ENCODE results near the gene SPTBN4. TPM values are rescaled to one million over a fixed set of nuclear protein-coding genes. Genes with fewer than 3 reads are reported as not detected.

Gene SPTBN4
- total RNA-seq, 2 donors from 2014 or later, result 0.79 to 2.0 TPM

GRCh38 chr19:40592170-40592569 lies 125.4 kb downstream of the SPTBN4 start:
- Histone ChIP-seq H3K9me3 (ENCODE audit: control insufficient read depth, low read length) (no peaks in the 10 kb centered on the region), H3K4me1 (ENCODE audit: control insufficient read depth, insufficient read depth, low read length) (no peaks in the 10 kb centered on the region), H3K9ac (ENCODE audit: extremely low read depth, low read length, poor library complexity, severe bottlenecking) (no peak overlapping the region), H3K27ac (ENCODE audit: low read depth, low read length) (no peak overlapping the region), H3K36me3 (ENCODE audit: control insufficient read depth, insufficient read depth, low read length) (peaks cover 7% of the 10 kb centered on the region), H3K4me3 (ENCODE audit: low read length) (no peak overlapping the region), H3K27me3 (ENCODE audit: control insufficient read depth, insufficient read depth, low read length, poor library complexity, severe bottlenecking) (peaks cover 10% of the 10 kb centered on the region)
- no peak for TF ChIP-seq CTCF (conservative IDR thresholded peaks at IDR 0.05)
- no peak overlapping the region for H3K4me3 Mint-ChIP-seq
- H3K36me3 Mint-ChIP-seq (ENCODE audit: low read depth), result peaks cover 24% of the 10 kb centered on the region
- peaks cover 30% of the 10 kb centered on the region for H3K27me3 Mint-ChIP-seq (ENCODE audit: insufficient read depth)
- WGBS, 2 experiments (ENCODE audit: insufficient coverage in 1 of 2, insufficient read length in 1 of 2), result 87 to 93% methylated on average over 4 of the region's 4 CpGs
- DNase-seq, result peak; percentile 68
- peaks cover 1% of the 10 kb centered on the region for H3K9me3 Mint-ChIP-seq
- no peaks in the 10 kb centered on the region for H3K4me1 Mint-ChIP-seq
- H3K27ac Mint-ChIP-seq, result no peak overlapping the region

- Mint-ChIP-seq H3K4me1 (no peaks in the 10 kb centered on the region), H3K27ac (no peak overlapping the region), H3K36me3 (ENCODE audit: low read depth) (peaks cover 13% of the 10 kb centered on the region), H3K27me3 (ENCODE audit: insufficient read depth) (peaks cover 48% of the 10 kb centered on the region), H3K9me3 (peaks cover 1% of the 10 kb centered on the region), H3K4me3 (no peak overlapping the region)
- WGBS, 2 experiments (ENCODE audit: insufficient coverage in 1 of 2, insufficient read length in 1 of 2), result 46 to 49% methylated on average over 6 to 8 of the region's 8 CpGs
- no peaks in the 10 kb centered on the region for H3K9me3 ChIP-seq (ENCODE audit: control insufficient read depth, low read length)
- H3K27me3 ChIP-seq (ENCODE audit: control insufficient read depth, insufficient read depth, low read length, poor library complexity, severe bottlenecking), result peaks cover 28% of the 10 kb centered on the region
- DNase-seq, result no peak
- no peak for TF ChIP-seq CTCF (conservative IDR thresholded peaks at IDR 0.05)
- H3K36me3 ChIP-seq (ENCODE audit: control insufficient read depth, insufficient read depth, low read length), result peaks cover 7% of the 10 kb centered on the region
- H3K4me3 ChIP-seq (ENCODE audit: low read length), result no peak overlapping the region
- peaks cover under 1% of the 10 kb centered on the region for H3K4me1 ChIP-seq (ENCODE audit: control insufficient read depth, insufficient read depth, low read length)
- H3K27ac ChIP-seq (ENCODE audit: low read depth, low read length), result peak overlapping the region; percentile 11
- H3K9ac ChIP-seq (ENCODE audit: extremely low read depth, low read length, poor library complexity, severe bottlenecking), result no peak overlapping the region
Measured at GRCh38 chr19:40594255-40594654, 127.5 kb downstream of the SPTBN4 start.

GRCh38 chr19:40594657-40595091 lies 127.9 kb downstream of the SPTBN4 start:
- peaks cover 1% of the 10 kb centered on the region for H3K9me3 Mint-ChIP-seq
- peaks cover 52% of the 10 kb centered on the region for H3K27me3 Mint-ChIP-seq (ENCODE audit: insufficient read depth)
- H3K4me1 ChIP-seq (ENCODE audit: control insufficient read depth, insufficient read depth, low read length), result peaks cover 2% of the 10 kb centered on the region
- peaks cover 32% of the 10 kb centered on the region for H3K27me3 ChIP-seq (ENCODE audit: control insufficient read depth, insufficient read depth, low read length, poor library complexity, severe bottlenecking)
- TF ChIP-seq CTCF (conservative IDR thresholded peaks at IDR 0.05), result no peak
- peaks cover 2% of the 10 kb centered on the region for H3K4me1 Mint-ChIP-seq
- no peak overlapping the region for H3K4me3 ChIP-seq (ENCODE audit: low read length)
- H3K36me3 ChIP-seq (ENCODE audit: control insufficient read depth, insufficient read depth, low read length), result peaks cover 7% of the 10 kb centered on the region
- no peak for DNase-seq
- H3K4me3 Mint-ChIP-seq, result no peak overlapping the region
- H3K27ac Mint-ChIP-seq, result no peak overlapping the region
- H3K27ac ChIP-seq (ENCODE audit: low read depth, low read length), result peak overlapping the region; percentile 11
- 40 to 61% methylated on average over 9 to 13 of the region's 13 CpGs for WGBS, 2 experiments (ENCODE audit: insufficient coverage in 1 of 2, insufficient read length in 1 of 2)
- peaks cover 11% of the 10 kb centered on the region for H3K36me3 Mint-ChIP-seq (ENCODE audit: low read depth)
- H3K9me3 ChIP-seq (ENCODE audit: control insufficient read depth, low read length), result no peaks in the 10 kb centered on the region
- H3K9ac ChIP-seq (ENCODE audit: extremely low read depth, low read length, poor library complexity, severe bottlenecking), result no peak overlapping the region

Data from endodermal cell (in vitro differentiated cells).